A673 (cell line): ENCODE results near the gene RAD51AP1. TPM values are rescaled to one million over a fixed set of nuclear protein-coding genes. Genes with fewer than 3 reads are reported as not detected.

Source experiments
- BruUV-seq: library from RNA; stranded (reverse); fragments of 400-500 nt; replicated peaks from 2 replicates; lab custom pipeline; 2021; lab: Mats Ljungman, UMichigan
- CTCF ChIA-PET: fragments of 300-600 bp; sonication (Branson Sonifier 250); formaldehyde crosslinking; loops from one replicate; lab custom pipeline; 2022; ENCODE audit warnings: antibody characterized with exemption; lab: Charles Lee
- POLR2A ChIA-PET: fragments of 300-600 bp; sonication (Branson Sonifier 250); formaldehyde crosslinking; loops from one replicate; lab custom pipeline; 2022; ENCODE audit warnings: antibody characterized with exemption; ENCODE audit not compliant: low non-redundant PET; lab: Charles Lee
- DNase-seq: peaks from one replicate; pipeline ENCODE4 v3.0.0-alpha.2; 2015; ENCODE audit warnings: low spot score
- H3K27ac ChIP-seq: fragments of 200-600 bp; sonication (generic); 2 replicates; pipeline ENCODE4 v1.5.1; 2016; ENCODE audit warnings: mixed run types, low read depth, mild to moderate bottlenecking, mixed read lengths, antibody characterized with exemption, low read length; ENCODE audit not compliant: poor library complexity, severe bottlenecking
- H3K27me3 ChIP-seq: fragments of 200-600 bp; sonication (generic); replicated peaks from 2 replicates; pipeline ENCODE4 v1.6.1; 2017; ENCODE audit warnings: mixed run types, low read depth, mild to moderate bottlenecking, mixed read lengths, antibody characterized with exemption, low read length; ENCODE audit not compliant: insufficient read depth, poor library complexity
- H3K36me3 ChIP-seq: fragments of 200-600 bp; sonication (generic); 2 replicates; pipeline ENCODE4 v1.6.1; 2016; ENCODE audit warnings: mixed run types, mild to moderate bottlenecking, mixed read lengths, antibody characterized with exemption, low read length; ENCODE audit not compliant: insufficient read depth, poor library complexity, severe bottlenecking
- H3K4me1 ChIP-seq: fragments of 200-600 bp; sonication (generic); 2 replicates; pipeline ENCODE4 v1.6.1; 2017; ENCODE audit warnings: mixed run types, mild to moderate bottlenecking, mixed read lengths, antibody characterized with exemption, low read length; ENCODE audit not compliant: insufficient read depth, poor library complexity, severe bottlenecking
- H3K4me3 ChIP-seq: fragments of 200-600 bp; sonication (generic); 2 replicates; pipeline ENCODE4 v1.5.1; 2016; ENCODE audit warnings: low read depth, mixed run types, mild to moderate bottlenecking, mixed read lengths, low read length; ENCODE audit not compliant: poor library complexity, severe bottlenecking
- H3K9me3 ChIP-seq: fragments of 200-600 bp; sonication (generic); 2 replicates; pipeline ENCODE4 v1.6.1; 2016; ENCODE audit warnings: mixed run types, low read depth, mild to moderate bottlenecking, mixed read lengths, antibody characterized with exemption, low read length; ENCODE audit not compliant: poor library complexity, severe bottlenecking
- CTCF ChIP-seq: fragments of 300-800, 200-600 bp; sonication (generic); conservative IDR thresholded peaks from 2 replicates; pipeline ENCODE4 v1.5.1; 2017; ENCODE audit warnings: low read depth, mild to moderate bottlenecking, antibody characterized with exemption, low read length, moderate library complexity, mixed read lengths
- EZH2 ChIP-seq: fragments of 200-600 bp; sonication (generic); IDR thresholded peaks from 2 replicates; pipeline ENCODE4 v1.6.1; 2017; ENCODE audit warnings: borderline replicate concordance, low read depth, mild to moderate bottlenecking, mixed read lengths, antibody characterized with exemption, low read length; ENCODE audit not compliant: poor library complexity, severe bottlenecking
- intact Hi-C: fragments of 100-400 bp; cut with micrococcal nuclease; formaldehyde crosslinking; loops from one replicate; pipeline ENCODE4 v1.10.0; 2022; ENCODE audit not compliant: unreplicated experiment
- total RNA-seq: library from RNA; stranded (reverse); gene quantifications from 2 replicates; pipeline ENCODE4 v1.2.3, GENCODE V29; 2021

RAD51AP1 gene
- total RNA-seq, 1 experiment from 2014 or later: 58.9 TPM

- Histone ChIP-seq H3K4me3 (no peak overlapping the region), H3K4me1 (peaks cover 5% of the 10 kb centered on the region), H3K36me3 (no peaks in the 10 kb centered on the region), H3K27ac (no peak overlapping the region), H3K9me3 (no peaks in the 10 kb centered on the region), H3K27me3 (peaks cover 29% of the 10 kb centered on the region)
- no peak for DNase-seq
- no peak for TF ChIP-seq EZH2
- TF ChIP-seq CTCF: no peak
- BruUV-seq: no TSS peak
- POLR2A ChIA-PET: no interaction called here
- intact Hi-C loops: no loop called here
- CTCF ChIA-PET: no interaction called here
Observed at GRCh38 chr12:4603946-4604345, 65.3 kb downstream of the RAD51AP1 start.

GRCh38 chr12:4604684-4605193 is 66.0 kb downstream of the RAD51AP1 start:
- POLR2A ChIA-PET: no interaction called here
- TF ChIP-seq CTCF (peak; percentile 98), EZH2 (no peak)
- peaks cover 5% of the 10 kb centered on the region for H3K4me1 ChIP-seq
- intact Hi-C loops: no loop called here
- H3K9me3 ChIP-seq: no peaks in the 10 kb centered on the region
- no peaks in the 10 kb centered on the region for H3K36me3 ChIP-seq
- H3K27ac ChIP-seq: peak overlapping the region; percentile 63
- peak overlapping the region; percentile 68 for H3K4me3 ChIP-seq
- CTCF ChIA-PET: interaction anchor here (0.5 kb wide), 2 partner anchors 154 to 731 kb away, joined by 3 to 4 read pairs; partner anchors contain the start of gene PARP11
- no TSS peak for BruUV-seq
- DNase-seq: peak; percentile 91
- H3K27me3 ChIP-seq: peaks cover 29% of the 10 kb centered on the region

GRCh38 chr12:4607056-4607455 is 68.4 kb downstream of the RAD51AP1 start:
- Histone ChIP-seq H3K27me3 (peaks cover 13% of the 10 kb centered on the region), H3K4me1 (peaks cover 5% of the 10 kb centered on the region), H3K36me3 (no peaks in the 10 kb centered on the region), H3K4me3 (no peak overlapping the region), H3K27ac (no peak overlapping the region), H3K9me3 (no peaks in the 10 kb centered on the region)
- no TSS peak for BruUV-seq
- POLR2A ChIA-PET: no interaction called here
- DNase-seq: no peak
- TF ChIP-seq EZH2 (no peak), CTCF (no peak)
- intact Hi-C loops: no loop called here
- CTCF ChIA-PET: no interaction called here
